SKM-1 (cell line): ENCODE results near the gene FNDC11.

Experiments
- DNase-seq: peaks from one replicate; lab custom pipeline; 2025; ENCODE audit not compliant: unreplicated experiment; lab: John Stamatoyannopoulos, UW

FNDC11 gene

DNA sequence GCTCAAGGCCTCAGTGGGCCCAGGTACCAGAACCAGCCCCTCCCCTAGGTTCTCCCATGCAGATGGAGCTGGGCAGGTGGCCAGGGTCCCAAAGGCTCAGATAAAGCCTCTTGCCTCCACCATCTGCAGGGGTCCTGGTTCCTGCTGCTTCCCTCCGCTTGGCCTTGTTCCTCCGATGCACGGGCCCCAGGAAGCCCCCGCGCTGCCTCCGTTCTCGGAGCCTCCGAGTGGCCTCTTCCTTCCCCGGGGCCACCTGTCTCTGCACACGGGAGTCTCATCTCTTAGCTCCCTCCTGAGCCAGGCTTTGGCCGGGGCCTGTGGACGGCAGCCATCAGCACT is 14.9 kb upstream of the FNDC11 start:
- DNase-seq: no peak

- no peak for DNase-seq
These were observed 14.3 kb upstream of the FNDC11 start for GRCh38 chr20:63539441-63540370.

DNA sequence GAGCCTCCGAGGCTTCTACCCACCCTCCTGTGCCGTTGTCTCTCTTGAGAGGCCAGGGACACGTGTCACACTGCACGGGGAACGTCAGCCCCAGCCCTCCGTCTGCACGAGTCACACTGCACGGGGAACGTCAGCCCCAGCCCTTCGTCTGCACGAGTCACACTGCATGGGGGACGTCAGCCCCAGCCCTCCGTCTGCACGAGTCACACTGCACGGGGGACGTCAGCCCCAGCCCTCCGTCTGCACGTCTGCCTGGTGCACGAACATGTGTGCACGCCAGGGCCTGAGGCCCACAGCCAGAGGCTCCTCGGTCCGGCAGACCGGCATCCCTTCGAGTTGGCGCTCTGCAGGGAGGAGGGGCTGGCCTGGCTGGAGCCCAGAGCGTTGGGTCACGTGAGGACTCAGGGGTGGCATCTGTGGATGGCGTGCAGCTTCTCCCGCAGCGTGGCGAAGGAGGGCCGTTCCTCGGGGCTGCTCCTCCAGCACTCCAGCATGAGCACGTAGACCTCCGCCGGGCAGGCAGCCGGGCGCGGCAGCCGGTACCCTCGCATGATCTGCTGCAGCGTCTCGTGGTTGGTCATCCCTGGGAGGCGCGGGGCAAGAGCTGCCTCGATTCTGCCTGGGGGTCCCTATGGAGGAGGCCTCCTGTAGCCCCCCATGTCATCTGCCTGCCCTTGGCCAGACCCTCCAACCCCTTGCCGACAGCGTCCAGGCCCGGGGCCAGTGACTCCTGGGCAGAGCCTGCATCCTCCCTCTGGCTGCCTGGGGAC is 13.4 kb upstream of the FNDC11 start:
- DNase-seq: no peak

DNA sequence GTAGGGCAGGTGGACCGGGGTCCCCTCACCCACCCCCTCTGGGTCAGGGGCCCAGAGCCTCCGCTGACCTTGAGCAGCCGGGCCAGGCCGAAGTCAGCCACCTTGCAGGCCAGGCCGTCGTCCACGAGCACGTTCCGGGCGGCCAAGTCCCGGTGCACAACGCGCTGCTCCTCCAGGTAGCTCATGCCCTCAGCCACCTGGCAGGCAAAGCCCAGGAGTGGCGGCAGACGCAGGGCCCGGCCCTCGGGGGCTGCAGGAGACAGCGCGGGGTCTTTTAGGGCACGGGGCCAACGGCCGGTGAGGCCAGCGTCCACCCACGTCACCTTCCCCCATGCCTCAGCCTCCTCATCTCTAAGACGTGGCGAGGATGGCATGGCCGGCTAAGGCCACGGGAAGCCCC is 12.6 kb upstream of the FNDC11 start:
- DNase-seq: no peak

DNA sequence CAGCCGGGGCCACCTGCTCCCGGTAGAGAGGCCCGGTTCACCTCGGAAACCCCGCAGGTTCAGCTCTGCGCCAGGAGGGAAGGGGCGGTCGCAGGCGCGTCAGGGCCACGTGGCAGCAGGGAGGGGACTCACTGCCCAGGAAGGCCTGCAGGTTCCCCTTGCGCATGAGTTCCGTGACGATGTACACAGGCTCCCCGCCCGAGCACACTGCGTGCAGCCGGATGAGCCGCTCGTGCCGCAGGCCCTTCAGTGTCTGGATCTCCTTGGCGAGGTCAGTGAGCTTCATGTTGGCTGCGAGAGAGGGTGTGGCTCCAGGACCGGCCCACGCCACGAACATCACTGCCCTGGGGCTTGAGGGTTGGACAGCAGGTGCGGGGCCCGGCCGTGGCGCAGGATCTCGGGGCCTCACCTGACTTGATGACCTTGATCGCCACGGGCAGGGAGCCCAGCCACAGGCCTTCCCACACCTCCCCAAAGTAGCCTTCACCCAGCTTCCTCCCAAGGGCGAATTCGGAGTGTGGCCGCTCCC is 11.9 kb upstream of the FNDC11 start:
- no peak for DNase-seq

GRCh38 chr20:63542696-63543095 is 11.3 kb upstream of the FNDC11 start:
- DNase-seq: no peak

DNA sequence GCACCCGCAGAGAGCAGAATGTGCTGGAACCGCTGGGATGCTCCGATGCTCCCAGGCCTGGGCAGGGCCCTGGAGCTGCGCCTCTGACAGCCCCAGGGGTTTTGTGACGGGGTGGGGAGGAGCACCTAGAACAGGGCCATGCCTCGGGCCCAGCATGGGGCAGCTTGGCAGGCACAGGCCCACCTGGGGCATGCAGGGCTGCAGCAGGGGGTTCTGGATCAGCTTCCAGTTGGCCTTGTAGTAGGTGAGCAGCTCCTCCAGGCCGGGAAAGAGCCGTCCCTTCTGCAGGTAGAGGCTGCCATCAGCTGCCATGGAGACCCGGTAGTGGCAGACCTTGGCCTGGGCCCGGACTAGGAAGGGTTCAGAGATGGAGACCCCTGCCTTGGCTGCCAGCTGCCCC is 10.8 kb upstream of the FNDC11 start:
- no peak for DNase-seq

DNA sequence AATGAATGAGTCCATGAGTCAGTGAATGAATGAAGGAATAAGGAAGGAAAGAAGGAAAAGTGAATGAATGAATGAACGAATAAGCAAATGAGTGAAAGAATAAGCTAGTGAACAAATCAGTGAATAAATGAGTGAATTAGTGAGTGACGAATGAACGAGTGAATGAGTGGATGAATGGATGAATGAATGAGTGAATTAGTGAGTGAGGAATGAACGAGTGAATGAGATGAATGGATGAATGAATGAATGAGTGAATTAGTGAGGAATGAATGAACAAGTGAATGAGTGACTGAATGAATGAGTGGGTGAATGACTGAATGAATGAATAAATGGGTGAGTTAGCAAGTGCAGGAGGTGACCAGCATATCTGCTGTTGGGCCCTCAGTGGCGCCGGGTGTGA is 10.2 kb upstream of the FNDC11 start:
- no peak for DNase-seq

DNA sequence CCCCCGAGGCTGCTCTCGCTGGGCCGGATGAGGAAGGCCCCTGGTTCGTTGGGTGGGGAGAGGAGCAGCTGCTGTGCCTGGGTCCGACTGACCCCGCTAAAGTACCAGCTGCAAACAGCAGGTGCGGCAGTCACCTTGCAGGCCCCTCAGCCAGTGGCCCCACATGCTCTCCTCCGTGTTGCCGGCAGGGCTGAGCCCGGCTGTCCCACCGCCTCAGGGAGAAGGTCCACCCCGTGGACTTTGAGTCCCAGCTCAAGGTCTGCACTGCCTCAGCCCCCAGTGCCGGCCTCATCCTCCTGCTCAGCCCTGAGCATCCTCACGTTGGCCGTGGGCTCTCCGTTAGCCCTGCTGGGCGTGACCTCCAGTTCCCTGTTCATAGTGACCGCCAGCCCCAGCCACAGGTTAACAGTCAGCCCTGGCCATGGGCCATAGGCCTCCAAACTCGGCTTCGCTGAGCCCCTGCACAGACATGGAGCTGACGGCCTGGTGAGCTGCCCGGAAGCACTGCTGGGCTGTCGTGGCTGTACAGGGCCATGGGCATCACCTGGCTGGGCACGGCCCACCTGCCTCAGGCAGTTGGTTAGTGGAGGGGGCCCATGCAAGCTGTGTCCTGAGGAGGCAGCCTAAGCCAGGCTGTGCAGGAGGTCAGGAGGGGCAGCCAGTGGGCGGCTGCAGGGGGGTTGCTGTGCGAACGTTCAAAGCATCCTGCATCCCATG is 9.6 kb upstream of the FNDC11 start:
- DNase-seq: no peak

- DNase-seq: no peak
These were observed 8.9 kb upstream of the FNDC11 start for GRCh38 chr20:63544958-63545516.

DNA sequence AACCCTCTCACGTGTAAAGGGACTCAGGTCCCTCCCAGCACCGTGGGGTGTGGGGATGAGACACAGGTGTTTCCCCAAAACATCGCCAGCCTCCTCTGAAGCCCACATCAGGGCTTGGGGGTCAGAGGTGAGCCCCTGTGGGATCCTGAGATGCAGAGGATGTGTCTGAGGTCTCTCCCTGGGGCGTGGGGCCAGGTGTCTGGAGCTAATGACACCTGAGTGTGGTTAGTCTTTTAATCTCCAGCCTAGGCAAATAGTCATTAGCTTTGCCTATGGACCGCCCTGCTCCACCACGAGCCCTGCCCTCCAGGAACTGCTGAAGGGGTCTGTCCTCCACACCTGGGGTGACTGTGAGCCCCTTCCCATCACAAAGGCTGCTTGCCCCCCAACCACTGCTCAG is 8.1 kb upstream of the FNDC11 start:
- no peak for DNase-seq

DNA sequence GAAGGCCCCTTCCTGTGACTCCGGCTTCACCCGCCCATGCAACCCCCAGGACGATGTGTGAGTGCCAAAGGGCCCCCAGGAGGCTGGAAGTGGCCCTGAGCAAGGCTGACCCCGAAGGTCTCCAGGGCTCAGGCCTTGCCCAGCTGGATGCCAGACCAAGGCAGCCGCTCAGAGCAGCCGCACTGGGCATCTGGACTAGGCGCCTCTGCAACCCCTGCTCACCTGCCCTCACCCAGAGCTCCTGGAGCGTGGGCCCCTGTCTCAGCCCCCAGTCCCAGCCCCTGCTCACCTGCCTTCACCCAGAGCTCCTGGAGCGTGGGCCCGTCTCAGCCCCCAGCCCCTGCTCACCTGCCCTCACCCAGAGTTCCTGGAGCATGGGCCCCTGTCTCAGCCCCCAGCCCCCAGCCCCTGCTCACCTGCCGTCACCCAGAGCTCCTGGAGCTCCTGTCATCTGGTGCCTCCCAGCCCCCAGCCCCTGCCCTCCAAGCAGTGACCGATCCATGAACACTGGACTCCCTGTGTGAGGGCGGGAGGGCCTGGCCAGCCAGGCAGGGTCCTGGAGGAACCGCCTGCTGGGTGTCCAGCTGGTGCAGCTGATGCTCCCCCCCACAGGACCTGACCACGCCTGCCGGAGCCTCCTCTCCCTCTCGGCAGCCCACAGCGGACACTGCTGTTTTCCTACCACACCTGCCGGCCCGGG is 7.6 kb upstream of the FNDC11 start:
- no peak for DNase-seq

DNA sequence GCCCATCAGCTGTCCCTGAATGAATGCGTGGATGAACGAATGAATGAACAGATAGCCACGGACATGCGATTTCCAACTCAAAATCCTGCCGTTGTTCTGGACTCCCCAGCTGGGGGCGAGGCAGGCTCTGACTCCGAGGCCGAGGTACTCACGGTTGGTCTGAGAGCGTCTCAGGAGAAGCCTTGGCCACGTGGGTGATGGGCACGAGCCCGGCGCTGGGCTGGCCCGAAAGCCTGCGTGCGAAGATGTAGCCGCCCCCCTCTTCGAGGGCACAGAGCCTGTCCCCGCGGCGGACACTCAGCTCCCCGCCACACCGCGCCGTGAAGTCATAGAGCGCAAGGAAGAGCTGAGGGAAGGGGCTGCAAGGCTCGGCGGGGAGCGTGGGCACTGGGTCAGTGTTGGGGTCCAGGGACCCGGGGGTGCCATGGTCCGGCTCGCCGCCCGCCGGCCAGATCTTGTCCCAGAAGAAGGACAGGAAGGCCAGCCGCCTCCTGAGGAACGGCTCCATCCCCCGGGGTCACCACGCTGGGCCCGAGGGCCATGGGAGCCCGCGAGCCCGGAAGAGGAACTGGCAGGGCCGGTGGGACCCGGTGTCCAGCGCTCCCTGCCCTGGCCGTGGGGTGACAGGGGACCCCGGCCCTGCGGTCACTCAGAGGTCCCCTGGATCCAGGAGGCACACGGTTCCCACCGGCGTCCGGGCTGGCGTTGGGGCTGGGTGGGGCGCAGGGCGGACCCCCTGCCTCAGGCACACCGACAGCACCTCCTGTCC is 6.8 kb upstream of the FNDC11 start:
- DNase-seq: no peak

DNA sequence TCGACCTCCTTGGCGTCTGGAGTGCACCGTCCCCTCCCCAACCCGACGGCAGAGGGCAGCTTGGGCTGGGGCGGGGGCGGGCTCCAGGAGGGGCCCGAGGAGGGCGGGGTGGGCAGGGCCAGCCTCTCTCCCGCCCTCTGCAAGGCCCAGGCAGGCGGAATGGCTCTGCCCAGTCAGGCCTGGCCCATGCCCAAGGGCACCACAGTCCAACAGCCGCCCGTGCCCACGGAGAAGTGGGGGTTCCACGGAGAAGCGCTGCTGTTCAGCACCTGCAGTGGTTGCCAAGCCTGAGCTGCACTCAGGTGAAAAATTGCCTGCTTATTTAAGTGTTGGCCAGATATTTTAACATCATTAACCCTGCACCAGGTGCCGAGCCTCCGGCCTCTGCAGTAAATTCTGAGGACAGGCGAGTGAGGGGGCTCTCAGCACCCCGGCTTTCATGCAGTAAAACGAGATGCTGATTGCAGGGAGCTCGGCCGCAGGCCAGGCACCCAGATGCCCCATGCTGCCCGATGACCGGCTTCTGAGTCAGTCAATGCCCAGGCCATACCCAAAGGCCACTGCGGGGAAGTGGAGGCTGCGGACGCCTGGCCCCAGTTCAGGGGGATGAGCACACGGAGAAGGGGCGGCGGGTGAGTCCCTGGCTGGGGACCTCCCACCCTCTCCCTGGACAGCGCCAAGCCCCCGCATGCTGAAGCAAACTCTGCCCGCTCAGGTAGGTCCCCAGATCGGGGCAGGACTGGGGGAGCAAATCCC is 6.1 kb upstream of the FNDC11 start, which contains the start of gene SRMS:
TSS of gene SRMS (minus strand) at position 25 of the 756 bp plus-strand sequence. CDS start 286 bp downstream, outside the sequence.
- DNase-seq: no peak

- DNase-seq: no peak
These were observed 5.4 kb upstream of the FNDC11 start for GRCh38 chr20:63548542-63548941.

GRCh38 chr20:63549019-63549418 is 4.9 kb upstream of the FNDC11 start:
- DNase-seq: no peak

DNA sequence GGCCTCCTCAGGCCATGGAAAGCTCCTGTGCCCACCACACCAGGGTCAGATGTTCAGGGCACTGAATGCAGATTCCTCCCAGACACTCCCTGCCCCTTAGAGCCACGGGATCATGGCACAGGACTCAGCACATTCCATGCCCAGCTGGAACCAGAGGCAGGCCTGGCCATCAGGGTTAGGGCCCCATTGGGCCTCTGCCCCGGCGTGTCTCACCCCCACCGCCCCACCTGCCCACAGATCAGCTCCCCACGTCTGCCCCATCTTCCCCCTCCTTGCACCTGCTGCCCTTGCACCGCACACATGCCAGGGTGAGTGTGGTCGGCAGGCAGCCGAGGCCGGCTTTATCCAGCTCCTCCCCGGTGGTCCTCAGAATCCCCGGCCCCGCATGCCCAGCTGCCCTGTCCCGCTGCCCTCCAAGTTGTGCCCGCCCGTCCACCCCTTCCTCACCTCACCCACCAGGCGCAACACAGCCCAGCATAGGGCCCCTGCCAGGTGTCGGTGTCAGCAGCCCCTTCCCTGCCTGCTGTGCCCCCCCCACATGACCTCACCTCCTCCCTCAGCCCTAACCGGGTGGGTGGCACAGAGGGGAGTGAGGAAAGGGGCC is 4.2 kb upstream of the FNDC11 start:
- no peak for DNase-seq

DNA sequence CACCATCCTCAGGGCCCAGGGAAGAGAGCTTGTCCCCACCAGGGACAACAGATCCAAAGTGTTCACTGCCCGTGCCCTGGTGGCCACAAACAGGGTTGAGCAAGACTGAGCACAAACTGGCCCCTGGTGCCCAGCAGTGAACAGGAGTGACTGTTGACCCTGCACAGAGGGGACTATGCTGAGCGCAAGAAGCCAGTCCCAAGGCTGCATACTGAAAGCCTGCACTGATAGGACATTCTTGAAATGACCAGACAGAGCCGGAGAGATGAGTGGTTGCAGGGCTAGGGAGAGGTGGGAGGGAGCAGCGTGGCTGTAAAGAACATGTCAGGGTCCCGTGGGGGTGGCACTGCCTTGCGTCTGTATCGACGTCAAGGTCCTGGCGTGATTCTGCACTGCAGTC is 2.9 kb upstream of the FNDC11 start:
- no peak for DNase-seq
